Testis (tissue), 2 donors: ENCODE results near the gene C11orf98.

Source experiments
- CTCF ChIP-seq, 3 experiments: fragments of 450-650 bp in 2 of 3; fragments of 200-600 bp in 1 of 3; sonication (generic) in 1 of 3; IDR thresholded peaks; one replicate each; pipeline ENCODE4 v1.5.1; 2016 to 2019; ENCODE audit warnings: antibody characterized with exemption in 3 of 3, mild to moderate bottlenecking in 2 of 3, moderate library complexity in 1 of 3
- POLR2A ChIP-seq: fragments of 450-650 bp; IDR thresholded peaks from one replicate; pipeline ENCODE4 v1.6.1; 2017; ENCODE audit warnings: antibody characterized with exemption, mild to moderate bottlenecking, moderate library complexity

GRCh38 chr11:62667460-62667859 lies 2.5 kb upstream of the C11orf98 start:
- TF ChIP-seq CTCF (IDR thresholded peaks at IDR 0.05) (no peak), POLR2A (no peak)
